HL-60 (cell line): ENCODE measurements around the gene TAF11L13.
"Not testable (repeated sequence)": the region's sequence is repeated elsewhere in the genome, so short reads cannot be mapped to it uniquely, and the experiment has no call there.

Experiments
- CTCF ChIP-seq: IDR thresholded peaks from one replicate; pipeline ENCODE4 v1.5.1; 2011; ENCODE audit warnings: low read length, control low read depth, inconsistent platforms; ENCODE audit not compliant: insufficient read depth
- GABPA ChIP-seq: IDR thresholded peaks from 2 replicates; pipeline ENCODE4 v1.6.1; 2012; ENCODE audit warnings: low read depth
- POLR2AphosphoS5 ChIP-seq: IDR thresholded peaks from 2 replicates; pipeline ENCODE4 v1.6.1; 2012; ENCODE audit warnings: low read depth
- TF ChIP-seq, protein P1 (sequence below): IDR thresholded peaks from 2 replicates; pipeline ENCODE4 v1.6.1; 2012; ENCODE audit warnings: low read depth; ENCODE audit not compliant: insufficient replicate concordance

DNA sequence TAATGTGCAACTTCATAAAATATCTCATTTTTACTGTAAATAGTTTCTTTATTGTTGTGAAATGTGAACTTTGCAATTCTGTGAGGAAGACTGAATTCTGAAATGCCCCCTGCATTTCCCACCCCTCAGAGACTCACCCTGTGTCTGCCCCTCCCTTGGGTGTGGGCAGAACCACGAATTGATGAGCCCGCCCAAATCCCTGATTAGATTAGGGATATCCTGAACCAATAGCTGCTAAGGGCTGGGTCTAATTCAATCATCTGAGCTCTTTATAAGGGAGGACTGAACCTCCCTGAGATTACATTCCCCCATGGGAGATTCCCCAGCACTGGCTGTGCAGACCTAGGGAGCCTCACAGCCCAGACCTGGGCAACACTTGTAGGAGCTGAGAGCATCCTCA lies 21.8 kb upstream of the TAF11L13 start, which contains the start of gene TAF11L12:
- not testable (repeated sequence) for TF ChIP-seq CTCF, POLR2AphosphoS5, GABPA
- TF ChIP-seq, protein P1, sequence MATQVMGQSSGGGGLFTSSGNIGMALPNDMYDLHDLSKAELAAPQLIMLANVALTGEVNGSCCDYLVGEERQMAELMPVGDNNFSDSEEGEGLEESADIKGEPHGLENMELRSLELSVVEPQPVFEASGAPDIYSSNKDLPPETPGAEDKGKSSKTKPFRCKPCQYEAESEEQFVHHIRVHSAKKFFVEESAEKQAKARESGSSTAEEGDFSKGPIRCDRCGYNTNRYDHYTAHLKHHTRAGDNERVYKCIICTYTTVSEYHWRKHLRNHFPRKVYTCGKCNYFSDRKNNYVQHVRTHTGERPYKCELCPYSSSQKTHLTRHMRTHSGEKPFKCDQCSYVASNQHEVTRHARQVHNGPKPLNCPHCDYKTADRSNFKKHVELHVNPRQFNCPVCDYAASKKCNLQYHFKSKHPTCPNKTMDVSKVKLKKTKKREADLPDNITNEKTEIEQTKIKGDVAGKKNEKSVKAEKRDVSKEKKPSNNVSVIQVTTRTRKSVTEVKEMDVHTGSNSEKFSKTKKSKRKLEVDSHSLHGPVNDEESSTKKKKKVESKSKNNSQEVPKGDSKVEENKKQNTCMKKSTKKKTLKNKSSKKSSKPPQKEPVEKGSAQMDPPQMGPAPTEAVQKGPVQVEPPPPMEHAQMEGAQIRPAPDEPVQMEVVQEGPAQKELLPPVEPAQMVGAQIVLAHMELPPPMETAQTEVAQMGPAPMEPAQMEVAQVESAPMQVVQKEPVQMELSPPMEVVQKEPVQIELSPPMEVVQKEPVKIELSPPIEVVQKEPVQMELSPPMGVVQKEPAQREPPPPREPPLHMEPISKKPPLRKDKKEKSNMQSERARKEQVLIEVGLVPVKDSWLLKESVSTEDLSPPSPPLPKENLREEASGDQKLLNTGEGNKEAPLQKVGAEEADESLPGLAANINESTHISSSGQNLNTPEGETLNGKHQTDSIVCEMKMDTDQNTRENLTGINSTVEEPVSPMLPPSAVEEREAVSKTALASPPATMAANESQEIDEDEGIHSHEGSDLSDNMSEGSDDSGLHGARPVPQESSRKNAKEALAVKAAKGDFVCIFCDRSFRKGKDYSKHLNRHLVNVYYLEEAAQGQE = not testable (repeated sequence)
